IPS DF 6.9 (cell line): ENCODE data around the gene MRTFA.
A peak's percentile ranks its signal among the peaks of the same experiment; 100 is the strongest.
"Not testable (repeated sequence)": the region's sequence is repeated elsewhere in the genome, so short reads cannot be mapped to it uniquely, and the experiment has no call there.

Experiments
- DNase-seq: peaks from one replicate; pipeline ENCODE4 v3.0.0-alpha.2; 2013; ENCODE audit warnings: low read depth, low spot score
- H3K27ac ChIP-seq: one replicate; pipeline ENCODE4 v1.5.1; 2013; ENCODE audit warnings: low read length, control low read depth
- H3K27me3 ChIP-seq: 2 replicates; pipeline ENCODE4 v1.6.1; 2013; ENCODE audit warnings: mild to moderate bottlenecking, low read length; ENCODE audit not compliant: control insufficient read depth, insufficient read depth
- H3K36me3 ChIP-seq: 2 replicates; pipeline ENCODE4 v1.6.1; 2013; ENCODE audit warnings: low read length; ENCODE audit not compliant: control insufficient read depth, insufficient read depth
- H3K4me1 ChIP-seq: 2 replicates; pipeline ENCODE4 v1.6.1; 2013; ENCODE audit warnings: low read length; ENCODE audit not compliant: control insufficient read depth, insufficient read depth
- H3K4me3 ChIP-seq: 2 replicates; pipeline ENCODE4 v1.5.1; 2013; ENCODE audit warnings: mild to moderate bottlenecking, low read length
- H3K9me3 ChIP-seq: 2 replicates; pipeline ENCODE4 v1.6.1; 2013; ENCODE audit warnings: low read length, inconsistent platforms; ENCODE audit not compliant: control insufficient read depth, insufficient read depth
- WGBS: extraction: QIAGEN DNeasy Blood & Tissue Kit; methylation state at CpG from one replicate; pipeline ENCODE4 v1.1.7; 2013; ENCODE audit warnings: mixed read lengths, missing lambda C conversion rate; ENCODE audit not compliant: insufficient read length, insufficient coverage; 5-methylcytosine and 5-hydroxymethylcytosine counted together

The MRTFA gene

DNA sequence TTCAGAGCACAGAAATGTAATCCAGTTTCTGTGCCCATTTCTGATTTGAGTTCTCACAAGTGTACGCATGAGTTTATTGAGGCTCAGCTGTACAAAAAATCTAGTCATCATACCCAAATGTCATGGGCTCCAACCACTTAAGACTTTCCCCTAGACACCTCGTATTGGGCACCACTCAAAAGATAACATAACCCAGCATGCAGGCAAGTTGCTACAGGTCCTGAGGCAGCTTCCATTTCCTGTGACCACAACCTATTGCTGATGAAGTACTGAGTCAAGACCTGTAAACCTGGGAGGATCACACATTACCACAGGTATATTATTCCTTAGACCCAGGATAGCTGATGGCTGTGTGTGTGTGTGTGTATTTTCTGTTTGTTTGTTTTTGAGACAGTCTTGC, 95.2 kb downstream of the MRTFA start:
- Histone ChIP-seq H3K27ac (no peak overlapping the region), H3K9me3 (no peaks in the 10 kb centered on the region), H3K4me3 (no peak overlapping the region), H3K4me1 (peaks cover 3% of the 10 kb centered on the region; the same call in 1 of the 2 replicates), H3K27me3 (no peaks in the 10 kb centered on the region), H3K36me3 (no peaks in the 10 kb centered on the region)
- WGBS: no CpG with 5 or more reads among the region's 2 CpGs
- DNase-seq: no peak

DNA sequence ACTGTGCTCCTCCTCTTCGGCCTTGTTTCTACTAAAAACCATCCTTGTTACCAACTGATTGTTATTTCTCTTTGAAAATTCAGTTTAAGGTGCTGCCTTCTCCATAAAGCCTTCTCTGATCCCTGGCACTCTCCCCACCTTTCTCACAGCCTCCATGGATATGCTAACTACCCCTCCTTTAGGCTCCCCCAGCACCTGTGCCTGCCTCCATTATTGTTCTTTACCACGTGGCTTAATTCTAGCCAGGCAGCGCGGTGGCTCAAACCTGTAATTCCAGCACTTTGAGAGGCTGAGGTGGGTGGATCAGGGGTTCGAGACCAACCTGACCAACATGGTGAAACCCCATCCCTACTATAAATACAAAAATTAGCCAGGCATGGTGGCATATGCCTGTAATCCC, 96.3 kb downstream of the MRTFA start:
- Histone ChIP-seq H3K4me3 (no peak overlapping the region), H3K36me3 (no peaks in the 10 kb centered on the region), H3K9me3 (no peaks in the 10 kb centered on the region), H3K27ac (no peak overlapping the region), H3K4me1 (peaks cover 3% of the 10 kb centered on the region; the same call in 1 of the 2 replicates), H3K27me3 (no peaks in the 10 kb centered on the region)
- no peak for DNase-seq
- no CpG with 5 or more reads among the region's 5 CpGs for WGBS

DNA sequence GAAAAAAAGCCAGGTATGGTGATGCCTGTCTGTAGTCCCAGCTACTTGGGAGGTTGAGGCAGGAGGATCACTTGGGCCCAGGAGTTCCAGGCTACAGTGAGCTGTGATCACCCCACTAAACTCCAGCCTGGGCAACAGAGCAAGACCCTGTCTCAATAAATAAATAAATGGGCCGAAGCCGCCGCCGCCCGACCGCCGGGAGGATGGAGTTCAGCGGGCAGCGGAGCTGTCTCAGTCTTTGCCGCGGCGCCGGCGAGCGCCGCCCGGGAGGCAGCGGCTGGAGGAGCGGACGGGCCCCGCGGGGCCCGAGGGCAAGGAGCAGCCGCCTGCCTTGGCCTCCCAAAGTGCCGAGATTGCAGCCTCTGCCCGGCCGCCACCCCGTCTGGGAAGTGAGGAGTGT, 100.4 kb downstream of the MRTFA start:
- not testable (repeated sequence) for H3K9me3 ChIP-seq, DNase-seq, H3K4me1 ChIP-seq, H3K27ac ChIP-seq, H3K4me3 ChIP-seq, H3K36me3 ChIP-seq, H3K27me3 ChIP-seq
- WGBS: no CpG with 5 or more reads among the region's 28 CpGs

DNA sequence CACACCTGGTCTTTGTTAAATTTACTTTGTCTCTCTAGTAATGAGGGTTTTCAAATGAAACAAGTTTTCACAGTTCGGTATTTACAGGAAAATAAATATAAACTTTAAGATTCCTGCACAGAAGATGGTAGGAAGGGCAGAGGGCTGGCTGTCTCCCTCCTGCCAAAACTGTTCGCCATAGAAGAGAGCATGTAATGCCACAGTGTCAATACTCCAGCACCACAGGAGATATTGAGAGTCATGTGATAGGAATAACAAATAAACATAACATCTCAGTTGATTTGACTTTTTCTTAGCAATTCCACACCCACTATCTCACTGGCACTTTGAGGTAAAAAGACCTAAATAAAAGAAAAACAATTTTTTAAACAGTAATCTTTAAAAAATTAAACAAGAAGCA, 100.9 kb downstream of the MRTFA start:
- no peak for DNase-seq
- Histone ChIP-seq H3K4me3 (no peak overlapping the region), H3K27ac (no peak overlapping the region), H3K27me3 (no peaks in the 10 kb centered on the region), H3K9me3 (no peaks in the 10 kb centered on the region), H3K36me3 (no peaks in the 10 kb centered on the region), H3K4me1 (peaks cover 3% of the 10 kb centered on the region; the same call in 1 of the 2 replicates)
- no CpG with 5 or more reads among the region's 2 CpGs for WGBS

DNA sequence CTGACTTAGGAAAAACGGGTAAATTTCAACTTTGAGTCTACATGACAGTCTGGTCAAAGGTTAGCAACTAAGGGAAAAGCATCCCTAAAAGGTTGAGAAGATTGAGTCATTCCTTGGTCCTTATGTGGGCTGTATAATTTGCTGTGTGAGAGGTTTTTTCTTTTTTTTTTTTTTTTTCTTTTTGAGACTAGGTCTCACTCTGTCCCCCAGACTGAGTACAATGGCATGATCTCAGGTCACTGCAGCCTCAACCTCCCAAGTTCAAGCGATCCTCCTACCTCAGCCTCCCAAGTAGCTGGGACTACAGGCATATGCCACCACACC, 101.4 kb downstream of the MRTFA start:
- Histone ChIP-seq H3K9me3 (no peaks in the 10 kb centered on the region), H3K4me1 (peaks cover 3% of the 10 kb centered on the region; the same call in 1 of the 2 replicates), H3K27me3 (no peaks in the 10 kb centered on the region), H3K36me3 (no peaks in the 10 kb centered on the region), H3K4me3 (no peak overlapping the region), H3K27ac (peak overlapping the region; percentile 35)
- WGBS: no CpG with 5 or more reads among the region's 2 CpGs
- no peak for DNase-seq

DNA sequence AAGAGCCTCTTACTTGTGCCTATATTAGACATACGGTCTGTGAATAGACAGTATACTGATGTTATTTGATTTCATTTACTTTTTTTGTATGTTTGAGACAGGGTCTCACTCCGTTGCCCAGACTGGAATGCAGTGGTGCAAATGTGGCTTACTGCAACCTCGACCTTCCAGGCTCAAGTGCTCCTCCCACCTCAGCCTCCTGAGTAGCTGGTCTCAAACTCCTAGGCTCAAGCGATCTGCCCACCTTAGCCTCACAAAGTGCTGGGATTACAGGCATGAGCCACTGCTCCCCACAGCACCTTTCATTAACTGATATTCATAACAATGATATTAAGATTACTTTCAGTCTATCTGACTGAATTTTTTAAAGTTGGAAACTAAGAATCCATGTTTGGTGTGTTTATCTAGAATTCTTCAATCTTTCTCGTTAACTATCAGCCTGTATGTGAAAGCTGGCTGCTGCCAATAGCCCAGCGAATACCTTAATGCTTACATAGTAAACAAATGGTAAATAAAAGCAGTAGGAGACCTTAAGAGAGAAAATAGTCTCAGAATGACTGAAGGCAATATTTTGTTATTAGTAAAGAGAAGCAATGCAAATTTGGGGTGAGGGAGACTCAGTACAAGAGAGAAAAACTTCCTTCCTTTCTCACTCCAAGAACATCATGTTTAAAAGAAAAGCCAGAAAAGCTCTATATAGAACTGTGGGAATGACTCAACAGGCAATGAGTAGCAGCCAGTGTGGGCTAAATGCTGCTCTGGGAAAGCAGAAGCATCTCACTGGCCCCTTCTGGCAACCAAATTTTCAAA, 101.9 kb downstream of the MRTFA start:
- Histone ChIP-seq H3K4me1 (no peaks in the 10 kb centered on the region; the same call in 1 of the 2 replicates), H3K27me3 (no peaks in the 10 kb centered on the region), H3K27ac (peak overlapping the region; percentile 35), H3K4me3 (no peak overlapping the region), H3K36me3 (no peaks in the 10 kb centered on the region), H3K9me3 (no peaks in the 10 kb centered on the region)
- WGBS: no CpG with 5 or more reads among the region's 6 CpGs
- no peak for DNase-seq

DNA sequence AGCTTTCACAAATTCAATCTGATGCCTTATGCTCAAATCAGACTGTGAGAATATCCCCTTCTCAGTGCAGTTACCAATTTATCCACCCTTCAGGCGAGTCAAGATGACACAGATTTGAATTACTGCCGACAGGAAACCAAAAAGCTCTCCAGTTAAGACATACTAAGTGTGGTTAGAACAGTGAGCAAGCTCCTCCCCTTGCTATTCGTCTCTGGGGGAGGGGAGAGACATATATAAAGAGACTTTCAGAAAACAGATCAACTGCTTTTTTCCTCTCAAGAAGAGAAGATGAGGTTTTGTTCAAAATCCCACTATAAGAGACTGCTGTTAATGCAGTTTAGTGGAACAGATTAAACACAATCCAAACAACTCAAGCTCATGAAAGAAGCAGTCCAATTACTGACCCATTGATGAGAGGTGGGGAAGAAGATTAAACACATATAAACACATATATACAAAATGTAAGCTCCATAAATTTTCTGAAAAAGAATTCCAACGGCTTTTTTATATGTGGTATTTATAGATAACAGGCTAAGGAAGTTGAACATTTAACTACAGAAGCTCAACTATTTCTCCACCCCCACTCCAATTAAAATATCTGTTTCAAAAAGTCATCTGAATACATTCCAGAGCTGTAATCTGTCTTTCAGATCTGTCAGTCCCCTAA, 102.7 kb downstream of the MRTFA start:
- Histone ChIP-seq H3K9me3 (no peaks in the 10 kb centered on the region), H3K4me3 (no peak overlapping the region), H3K27me3 (no peaks in the 10 kb centered on the region), H3K27ac (no peak overlapping the region), H3K4me1 (no peaks in the 10 kb centered on the region; the same call in 1 of the 2 replicates), H3K36me3 (no peaks in the 10 kb centered on the region)
- WGBS: no CpG with 5 or more reads among the region's 4 CpGs
- no peak for DNase-seq

DNA sequence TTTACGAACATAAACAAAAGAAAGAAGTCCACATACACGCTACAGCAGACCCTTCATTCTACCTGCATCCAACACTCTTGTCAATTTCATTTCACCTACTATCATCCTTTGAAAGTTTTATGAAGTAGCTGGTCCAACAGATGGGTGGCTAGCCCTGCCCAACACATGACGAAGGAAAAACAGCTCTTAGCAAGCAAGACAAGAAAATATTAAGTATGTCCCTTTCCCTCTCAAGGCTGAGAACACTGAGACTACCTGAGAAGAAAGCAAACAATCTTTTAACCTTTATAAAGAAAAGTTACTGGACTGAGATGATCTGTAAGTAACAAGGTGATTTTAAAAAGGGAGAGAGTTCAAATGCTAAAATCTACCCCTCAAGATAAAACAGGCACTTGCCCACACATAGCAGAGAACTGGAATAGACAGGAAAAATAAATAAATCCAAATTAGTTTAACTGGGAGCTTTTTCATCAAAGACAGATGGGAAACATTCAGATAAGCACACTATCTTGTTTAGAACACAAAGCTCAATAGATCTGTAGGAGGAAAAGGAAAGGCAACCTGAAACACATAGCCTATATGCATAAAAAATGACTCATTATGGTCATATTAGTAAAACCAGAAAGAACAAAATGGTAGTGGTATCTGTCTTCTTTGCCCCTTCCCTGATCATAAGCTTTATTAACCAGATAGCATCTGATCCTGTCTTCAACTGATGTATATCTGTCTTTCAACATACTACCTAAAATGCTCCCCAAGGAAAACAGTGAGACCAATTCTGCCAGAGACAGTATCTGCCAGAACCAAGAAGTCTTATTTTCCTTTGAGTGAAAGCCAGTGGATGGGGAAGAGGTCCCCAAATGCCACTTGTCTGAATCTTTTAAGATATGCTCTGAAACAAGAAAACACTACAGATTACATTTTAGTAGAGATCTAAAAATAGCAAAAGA, 104.3 kb downstream of the MRTFA start:
- H3K4me3 ChIP-seq: no peak overlapping the region
- no CpG with 5 or more reads among the region's 3 CpGs for WGBS
- H3K36me3 ChIP-seq: no peaks in the 10 kb centered on the region
- H3K27me3 ChIP-seq: no peaks in the 10 kb centered on the region
- DNase-seq: no peak
- H3K27ac ChIP-seq: no peak overlapping the region
- H3K9me3 ChIP-seq: no peaks in the 10 kb centered on the region
- no peaks in the 10 kb centered on the region; the same call in 1 of the 2 replicates for H3K4me1 ChIP-seq

DNA sequence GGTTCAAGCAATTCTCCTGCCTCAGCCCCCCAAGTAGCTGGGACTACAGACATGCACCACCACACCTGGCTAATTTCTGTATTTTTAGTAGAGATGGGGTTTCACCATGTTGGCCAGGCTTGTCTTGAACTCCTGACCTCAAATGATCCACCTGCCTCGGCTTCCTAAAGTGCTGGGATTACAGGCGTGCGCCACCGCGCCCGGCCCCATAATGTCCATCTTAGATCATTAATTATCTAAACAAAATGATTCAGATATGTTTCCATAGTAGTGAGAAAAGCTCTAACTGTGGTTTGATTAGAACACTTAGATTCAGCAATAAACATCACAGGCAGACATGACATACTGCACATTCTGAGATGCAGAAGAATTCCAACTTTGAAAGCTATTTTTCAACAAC, 106.1 kb downstream of the MRTFA start:
- not testable (repeated sequence) for DNase-seq, H3K36me3 ChIP-seq, H3K27me3 ChIP-seq, H3K4me1 ChIP-seq, H3K9me3 ChIP-seq, H3K4me3 ChIP-seq, H3K27ac ChIP-seq
- WGBS: no CpG with 5 or more reads among the region's 6 CpGs

DNA sequence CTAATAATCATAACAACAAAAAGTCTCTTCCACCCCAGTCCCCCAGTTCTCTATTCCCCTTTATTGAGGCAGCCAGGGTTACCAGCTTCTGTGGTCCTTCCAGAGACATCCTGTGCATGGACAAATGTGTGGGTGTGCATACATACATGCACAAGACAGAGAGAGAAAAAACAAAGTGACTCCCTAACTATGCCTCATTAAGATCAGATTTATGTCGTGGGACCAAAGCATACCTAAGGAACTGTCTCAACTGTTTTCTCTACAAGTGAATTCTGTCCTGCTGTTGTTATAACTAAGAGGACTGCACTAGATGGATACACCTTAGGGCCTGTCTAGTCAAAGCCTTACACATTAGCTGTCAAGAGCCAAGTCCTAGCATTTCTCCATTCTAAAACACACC, 106.7 kb downstream of the MRTFA start:
- H3K27ac ChIP-seq: no peak overlapping the region
- H3K4me3 ChIP-seq: no peak overlapping the region
- no peak for DNase-seq
- H3K27me3 ChIP-seq: no peaks in the 10 kb centered on the region
- no CpG with 5 or more reads among the region's 1 CpG for WGBS
- no peaks in the 10 kb centered on the region for H3K9me3 ChIP-seq
- no peaks in the 10 kb centered on the region for H3K36me3 ChIP-seq
- H3K4me1 ChIP-seq: no peaks in the 10 kb centered on the region
